SK-N-SH treated with all-trans-retinoic acid at 6 μM for 48 hours (cell line): ENCODE measurements around the gene SMIM5.

Experiments used
- ATAC-seq: fragments of 200-7000 bp; cut with Tn5 transposase; 3 replicates; pipeline ENCODE4 v1.9.1; 2020; ENCODE audit warnings: mild to moderate bottlenecking, moderate library complexity
- ARNTL ChIP-seq: fragments of 450-650 bp; formaldehyde crosslinking; IDR thresholded peaks from 2 replicates; pipeline ENCODE4 v1.5.0; 2020; ENCODE audit warnings: low read depth, mild to moderate bottlenecking, moderate library complexity, borderline replicate concordance
- BACH2 ChIP-seq: fragments of 250-450 bp; sonication (Bioruptor Pico); IDR thresholded peaks from 2 replicates; pipeline ENCODE4 v1.9.0; 2021; ENCODE audit warnings: mild to moderate bottlenecking, borderline replicate concordance
- CSDC2 ChIP-seq: fragments of 250-450 bp; sonication (Bioruptor Pico); IDR thresholded peaks from 2 replicates; pipeline ENCODE4 v1.5.0; 2020; ENCODE audit warnings: mild to moderate bottlenecking, moderate library complexity
- ESRRG ChIP-seq: fragments of 250-450 bp; sonication (Bioruptor Pico); IDR thresholded peaks from 2 replicates; pipeline ENCODE4 v1.6.1; 2021; ENCODE audit warnings: mild to moderate bottlenecking
- ISL1 ChIP-seq: fragments of 250-450 bp; sonication (Bioruptor Pico); IDR thresholded peaks from 2 replicates; pipeline ENCODE4 v2.1.2; 2022; ENCODE audit warnings: mild to moderate bottlenecking, moderate library complexity
- OSR1 ChIP-seq: fragments of 250-450 bp; sonication (Bioruptor Pico); IDR thresholded peaks from 2 replicates; pipeline ENCODE4 v1.8.0; 2022; ENCODE audit warnings: moderate library complexity, mild to moderate bottlenecking, inconsistent platforms
- POU6F1 ChIP-seq: fragments of 250-450 bp; sonication (Bioruptor Pico); IDR thresholded peaks from 2 replicates; pipeline ENCODE4 v1.8.0; 2021; ENCODE audit warnings: low read depth, mild to moderate bottlenecking, moderate library complexity, borderline replicate concordance
- PPARA ChIP-seq: fragments of 250-450 bp; sonication (Bioruptor Pico); IDR thresholded peaks from 2 replicates; pipeline ENCODE4 v1.5.0; 2020; ENCODE audit warnings: mild to moderate bottlenecking, borderline replicate concordance
- RARB ChIP-seq: fragments of 250-450 bp; sonication (Bioruptor Pico); IDR thresholded peaks from 2 replicates; pipeline ENCODE4 v1.8.0; 2021; ENCODE audit warnings: mild to moderate bottlenecking, moderate library complexity
- SNAI2 ChIP-seq: fragments of 250-450 bp; sonication (Bioruptor Pico); IDR thresholded peaks from 2 replicates; pipeline ENCODE4 v1.5.0; 2020; ENCODE audit warnings: mild to moderate bottlenecking, moderate library complexity
- TCF4 ChIP-seq: fragments of 250-450 bp; sonication (Bioruptor Pico); IDR thresholded peaks from 2 replicates; pipeline ENCODE4 v1.8.0; 2021; ENCODE audit warnings: mild to moderate bottlenecking, moderate library complexity, borderline replicate concordance
- TOX ChIP-seq: fragments of 250-450 bp; sonication (Bioruptor Pico); IDR thresholded peaks from 2 replicates; pipeline ENCODE4 v1.8.0; 2021; ENCODE audit warnings: mild to moderate bottlenecking, moderate library complexity, borderline replicate concordance
- ZC3H10 ChIP-seq: fragments of 250-450 bp; sonication (Bioruptor Pico); IDR thresholded peaks from 2 replicates; pipeline ENCODE4 v1.5.1; 2021; ENCODE audit warnings: mild to moderate bottlenecking, moderate library complexity
- ZFP3 ChIP-seq: fragments of 250-450 bp; sonication (Bioruptor Pico); IDR thresholded peaks from 2 replicates; pipeline ENCODE4 v1.5.0; 2020; ENCODE audit warnings: mild to moderate bottlenecking, moderate library complexity
- ZFP30 ChIP-seq: fragments of 450-650 bp; formaldehyde crosslinking; IDR thresholded peaks from 2 replicates; pipeline ENCODE4 v1.5.0; 2022; ENCODE audit warnings: mild to moderate bottlenecking, moderate library complexity
- ZNF565 ChIP-seq: fragments of 450-650 bp; formaldehyde crosslinking; conservative IDR thresholded peaks from 2 replicates; pipeline ENCODE4 v1.5.0; 2020; ENCODE audit warnings: low read depth, mild to moderate bottlenecking, moderate library complexity
- ZNF8 ChIP-seq: fragments of 450-650 bp; formaldehyde crosslinking; IDR thresholded peaks from 2 replicates; pipeline ENCODE4 v1.5.0; 2020; ENCODE audit warnings: mild to moderate bottlenecking, moderate library complexity
- TF ChIP-seq, protein P1 (sequence below): fragments of 250-450 bp; sonication (Bioruptor Pico); IDR thresholded peaks from 2 replicates; pipeline ENCODE4 v1.5.0; 2020; ENCODE audit warnings: mild to moderate bottlenecking, moderate library complexity
- TF ChIP-seq, protein P2 (sequence below): fragments of 250-450 bp; sonication (Bioruptor Pico); IDR thresholded peaks from 2 replicates; pipeline ENCODE4 v1.5.1; 2021; ENCODE audit warnings: mild to moderate bottlenecking, moderate library complexity
- TF ChIP-seq, protein P3 (sequence below): fragments of 250-450 bp; sonication (Bioruptor Pico); IDR thresholded peaks from 2 replicates; pipeline ENCODE4 v1.8.0; 2020; ENCODE audit warnings: mild to moderate bottlenecking, moderate library complexity, borderline replicate concordance

SMIM5 gene

DNA sequence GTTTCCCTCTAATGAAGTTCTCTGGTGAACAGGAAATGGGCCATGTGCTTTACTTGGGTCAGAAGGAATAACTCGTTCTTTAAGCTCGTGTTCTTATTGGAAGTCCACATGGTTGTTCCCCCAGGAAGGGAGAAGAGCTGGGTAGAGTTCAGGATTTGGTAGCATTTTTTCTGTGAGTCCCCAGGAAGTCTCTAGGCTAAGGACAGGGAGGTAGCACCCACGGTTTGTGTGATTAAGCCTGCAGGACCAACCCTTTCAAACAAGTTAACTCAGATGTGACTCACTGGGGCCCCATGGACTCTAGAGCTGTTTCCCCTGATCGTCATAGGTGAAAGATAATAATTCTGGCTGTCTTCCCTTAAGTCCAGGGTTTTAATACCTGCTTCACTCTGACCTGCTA is 50.3 kb downstream of the SMIM5 start:
- TF ChIP-seq ISL1 (no peak), CSDC2 (no peak), ZNF565 (CRISPR knock-in tag) (no peak), OSR1 (CRISPR knock-in tag) (no peak)
- TF ChIP-seq, all 23 proteins: peak for 0
- no peak; the same call in 2 of the 3 replicates for ATAC-seq

DNA sequence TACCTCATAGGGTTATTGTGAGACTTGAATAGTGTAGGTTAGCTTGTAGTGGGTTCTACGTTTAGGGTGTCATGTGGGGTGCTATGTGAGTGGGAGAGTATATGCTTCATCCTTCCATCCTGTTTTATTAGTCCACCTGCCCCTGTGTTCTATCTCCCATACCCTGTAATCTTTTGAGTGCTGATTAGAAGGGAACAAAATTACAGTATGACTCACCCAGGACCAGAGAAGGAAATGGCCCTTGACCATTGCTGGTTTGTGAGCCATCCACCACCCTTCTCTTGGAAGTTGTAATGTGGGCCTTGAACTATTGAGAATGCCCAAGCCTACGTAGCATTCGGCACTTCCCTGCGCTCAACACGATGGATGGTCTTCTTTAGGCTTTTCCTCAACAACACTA is 51.0 kb downstream of the SMIM5 start:
- TF ChIP-seq SNAI2 (CRISPR knock-in tag), result no peak
- TF ChIP-seq PPARA, result no peak
- TF ChIP-seq RARB, result no peak
- no peak for TF ChIP-seq ZFP30 (CRISPR knock-in tag)
- TF ChIP-seq, all 23 proteins: peak for 0
- no peak for ATAC-seq

DNA sequence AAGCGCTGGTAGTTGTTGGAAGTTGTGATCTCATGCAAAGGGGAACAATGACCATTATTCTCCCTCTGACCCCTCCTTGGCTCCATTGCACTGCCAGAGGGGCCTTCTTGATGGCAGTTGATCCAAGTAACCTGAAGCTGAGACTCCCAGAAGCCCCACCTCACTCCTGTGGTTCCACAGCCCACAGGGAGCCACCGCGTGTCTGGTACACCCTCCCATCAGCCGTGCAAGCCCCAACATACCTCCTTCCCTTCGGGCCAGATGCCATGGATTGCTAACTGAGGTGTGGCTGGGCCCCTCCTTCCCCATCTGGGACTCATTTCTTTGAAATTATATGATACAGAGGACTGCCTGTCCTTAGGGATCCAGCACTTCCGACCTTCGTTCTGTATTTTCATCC is 51.7 kb downstream of the SMIM5 start:
- TF ChIP-seq ZC3H10 (CRISPR knock-in tag), result no peak
- TF ChIP-seq ESRRG, result no peak
- TF ChIP-seq, protein P1, sequence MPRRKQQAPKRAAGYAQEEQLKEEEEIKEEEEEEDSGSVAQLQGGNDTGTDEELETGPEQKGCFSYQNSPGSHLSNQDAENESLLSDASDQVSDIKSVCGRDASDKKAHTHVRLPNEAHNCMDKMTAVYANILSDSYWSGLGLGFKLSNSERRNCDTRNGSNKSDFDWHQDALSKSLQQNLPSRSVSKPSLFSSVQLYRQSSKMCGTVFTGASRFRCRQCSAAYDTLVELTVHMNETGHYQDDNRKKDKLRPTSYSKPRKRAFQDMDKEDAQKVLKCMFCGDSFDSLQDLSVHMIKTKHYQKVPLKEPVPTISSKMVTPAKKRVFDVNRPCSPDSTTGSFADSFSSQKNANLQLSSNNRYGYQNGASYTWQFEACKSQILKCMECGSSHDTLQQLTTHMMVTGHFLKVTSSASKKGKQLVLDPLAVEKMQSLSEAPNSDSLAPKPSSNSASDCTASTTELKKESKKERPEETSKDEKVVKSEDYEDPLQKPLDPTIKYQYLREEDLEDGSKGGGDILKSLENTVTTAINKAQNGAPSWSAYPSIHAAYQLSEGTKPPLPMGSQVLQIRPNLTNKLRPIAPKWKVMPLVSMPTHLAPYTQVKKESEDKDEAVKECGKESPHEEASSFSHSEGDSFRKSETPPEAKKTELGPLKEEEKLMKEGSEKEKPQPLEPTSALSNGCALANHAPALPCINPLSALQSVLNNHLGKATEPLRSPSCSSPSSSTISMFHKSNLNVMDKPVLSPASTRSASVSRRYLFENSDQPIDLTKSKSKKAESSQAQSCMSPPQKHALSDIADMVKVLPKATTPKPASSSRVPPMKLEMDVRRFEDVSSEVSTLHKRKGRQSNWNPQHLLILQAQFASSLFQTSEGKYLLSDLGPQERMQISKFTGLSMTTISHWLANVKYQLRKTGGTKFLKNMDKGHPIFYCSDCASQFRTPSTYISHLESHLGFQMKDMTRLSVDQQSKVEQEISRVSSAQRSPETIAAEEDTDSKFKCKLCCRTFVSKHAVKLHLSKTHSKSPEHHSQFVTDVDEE (CRISPR knock-in tag), result no peak
- TF ChIP-seq ARNTL (CRISPR knock-in tag), result no peak
- TF ChIP-seq TOX, result no peak
- TF ChIP-seq CSDC2, result no peak
- TF ChIP-seq ZNF565 (CRISPR knock-in tag), result no peak
- no peak for TF ChIP-seq RARB
- TF ChIP-seq OSR1 (CRISPR knock-in tag), result no peak
- no peak for TF ChIP-seq ZFP3 (CRISPR knock-in tag)
- TF ChIP-seq, protein P2, sequence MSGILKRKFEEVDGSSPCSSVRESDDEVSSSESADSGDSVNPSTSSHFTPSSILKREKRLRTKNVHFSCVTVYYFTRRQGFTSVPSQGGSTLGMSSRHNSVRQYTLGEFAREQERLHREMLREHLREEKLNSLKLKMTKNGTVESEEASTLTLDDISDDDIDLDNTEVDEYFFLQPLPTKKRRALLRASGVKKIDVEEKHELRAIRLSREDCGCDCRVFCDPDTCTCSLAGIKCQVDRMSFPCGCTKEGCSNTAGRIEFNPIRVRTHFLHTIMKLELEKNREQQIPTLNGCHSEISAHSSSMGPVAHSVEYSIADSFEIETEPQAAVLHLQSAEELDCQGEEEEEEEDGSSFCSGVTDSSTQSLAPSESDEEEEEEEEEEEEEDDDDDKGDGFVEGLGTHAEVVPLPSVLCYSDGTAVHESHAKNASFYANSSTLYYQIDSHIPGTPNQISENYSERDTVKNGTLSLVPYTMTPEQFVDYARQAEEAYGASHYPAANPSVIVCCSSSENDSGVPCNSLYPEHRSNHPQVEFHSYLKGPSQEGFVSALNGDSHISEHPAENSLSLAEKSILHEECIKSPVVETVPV (CRISPR knock-in tag), result no peak
- TF ChIP-seq BACH2 (CRISPR knock-in tag), result no peak
- TF ChIP-seq ZFP30 (CRISPR knock-in tag), result no peak
- ATAC-seq, result peak; percentile 51

GRCh38 chr17:75685499-75685898 is 52.3 kb downstream of the SMIM5 start:
- ATAC-seq, result no peak
- TF ChIP-seq ISL1, result no peak
- no peak for TF ChIP-seq BACH2 (CRISPR knock-in tag)
- TF ChIP-seq PPARA, result no peak
- TF ChIP-seq, protein P1 (CRISPR knock-in tag), result no peak
- TF ChIP-seq ZFP3 (CRISPR knock-in tag), result no peak
- no peak for TF ChIP-seq ZNF8 (CRISPR knock-in tag)
- no peak for TF ChIP-seq SNAI2 (CRISPR knock-in tag)
- no peak for TF ChIP-seq ARNTL (CRISPR knock-in tag)
- no peak for TF ChIP-seq TOX
- no peak for TF ChIP-seq POU6F1 (CRISPR knock-in tag)
- TF ChIP-seq, protein P3, sequence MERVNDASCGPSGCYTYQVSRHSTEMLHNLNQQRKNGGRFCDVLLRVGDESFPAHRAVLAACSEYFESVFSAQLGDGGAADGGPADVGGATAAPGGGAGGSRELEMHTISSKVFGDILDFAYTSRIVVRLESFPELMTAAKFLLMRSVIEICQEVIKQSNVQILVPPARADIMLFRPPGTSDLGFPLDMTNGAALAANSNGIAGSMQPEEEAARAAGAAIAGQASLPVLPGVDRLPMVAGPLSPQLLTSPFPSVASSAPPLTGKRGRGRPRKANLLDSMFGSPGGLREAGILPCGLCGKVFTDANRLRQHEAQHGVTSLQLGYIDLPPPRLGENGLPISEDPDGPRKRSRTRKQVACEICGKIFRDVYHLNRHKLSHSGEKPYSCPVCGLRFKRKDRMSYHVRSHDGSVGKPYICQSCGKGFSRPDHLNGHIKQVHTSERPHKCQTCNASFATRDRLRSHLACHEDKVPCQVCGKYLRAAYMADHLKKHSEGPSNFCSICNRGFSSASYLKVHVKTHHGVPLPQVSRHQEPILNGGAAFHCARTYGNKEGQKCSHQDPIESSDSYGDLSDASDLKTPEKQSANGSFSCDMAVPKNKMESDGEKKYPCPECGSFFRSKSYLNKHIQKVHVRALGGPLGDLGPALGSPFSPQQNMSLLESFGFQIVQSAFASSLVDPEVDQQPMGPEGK (CRISPR knock-in tag), result no peak
- no peak for TF ChIP-seq TCF4 (CRISPR knock-in tag)
- no peak for TF ChIP-seq ZFP30 (CRISPR knock-in tag)
- no peak for TF ChIP-seq ZNF565 (CRISPR knock-in tag)
